T1000 (cell line): ENCODE data around the gene EPN2.

Experiments
- DNase-seq: peaks from one replicate; lab custom pipeline; 2025; ENCODE audit warnings: mixed read lengths; lab: John Stamatoyannopoulos, UW

Gene EPN2

GRCh38 chr17:19311421-19312215 is 74.5 kb downstream of the EPN2 start:
- no peak for DNase-seq

DNA sequence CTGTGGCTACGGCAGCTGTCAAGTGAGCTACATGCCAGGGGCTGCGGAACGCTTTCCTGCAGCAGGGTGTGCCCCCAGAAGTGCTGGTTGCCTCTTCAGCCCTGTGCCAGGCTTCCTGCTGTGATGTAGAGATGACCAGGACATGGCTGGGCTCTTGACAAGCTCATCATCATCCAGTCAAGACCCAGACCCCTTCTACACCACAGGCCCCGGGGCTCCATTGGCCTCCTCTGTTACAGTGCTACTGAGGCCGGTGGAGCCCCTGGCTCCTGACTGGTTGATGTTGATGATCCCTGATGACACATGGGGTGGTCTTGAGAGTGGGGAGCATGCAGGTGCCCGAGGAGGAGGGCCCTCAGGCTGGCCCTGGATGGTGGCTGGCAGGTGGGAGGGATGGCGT is 75.2 kb downstream of the EPN2 start:
- no peak for DNase-seq

- DNase-seq, result no peak
These were observed 76.0 kb downstream of the EPN2 start for GRCh38 chr17:19313066-19313745.

DNA sequence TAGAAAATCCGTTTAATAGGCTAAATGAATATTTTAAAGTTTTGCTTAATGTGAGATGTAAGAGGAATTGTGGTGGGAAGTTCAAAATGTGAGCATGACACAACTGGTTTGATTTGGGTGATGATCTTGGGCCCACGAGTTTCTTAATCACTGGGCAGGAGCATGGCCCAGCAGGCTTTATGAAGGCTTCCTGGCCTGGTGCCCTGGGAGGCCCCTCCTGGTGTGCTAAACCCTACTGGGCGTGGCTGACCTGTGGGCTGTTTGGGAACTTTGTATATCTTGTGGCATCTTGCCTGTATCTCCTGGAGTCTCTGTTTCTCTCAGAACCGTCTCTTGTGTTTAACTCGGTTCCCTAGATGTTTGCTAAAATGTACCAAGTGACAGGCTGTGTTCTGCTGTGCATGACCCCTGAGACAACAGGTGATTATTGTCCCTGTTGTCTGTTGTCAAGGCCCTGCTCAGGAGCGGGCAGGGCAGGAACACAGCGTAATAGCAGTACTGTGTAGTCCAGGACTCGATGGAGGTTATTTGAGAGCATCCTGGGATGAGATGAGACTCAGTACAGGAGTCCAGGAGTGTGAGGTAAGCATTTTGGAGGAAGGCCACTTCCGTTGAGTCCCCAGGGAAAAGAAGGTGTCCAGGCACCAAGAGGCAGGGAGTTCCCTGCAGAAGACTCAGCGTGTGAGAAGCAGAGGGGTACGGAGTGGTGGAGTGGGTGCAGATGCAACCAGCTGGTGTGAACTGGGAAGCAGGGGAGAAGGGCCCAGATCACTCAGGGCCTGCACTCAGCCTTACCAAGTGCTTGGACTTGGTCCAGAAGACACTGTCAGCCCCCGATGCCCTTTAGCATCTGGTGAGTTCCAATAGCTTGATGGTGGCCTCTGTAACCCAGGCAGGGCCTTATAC is 76.8 kb downstream of the EPN2 start:
- DNase-seq, result no peak

DNA sequence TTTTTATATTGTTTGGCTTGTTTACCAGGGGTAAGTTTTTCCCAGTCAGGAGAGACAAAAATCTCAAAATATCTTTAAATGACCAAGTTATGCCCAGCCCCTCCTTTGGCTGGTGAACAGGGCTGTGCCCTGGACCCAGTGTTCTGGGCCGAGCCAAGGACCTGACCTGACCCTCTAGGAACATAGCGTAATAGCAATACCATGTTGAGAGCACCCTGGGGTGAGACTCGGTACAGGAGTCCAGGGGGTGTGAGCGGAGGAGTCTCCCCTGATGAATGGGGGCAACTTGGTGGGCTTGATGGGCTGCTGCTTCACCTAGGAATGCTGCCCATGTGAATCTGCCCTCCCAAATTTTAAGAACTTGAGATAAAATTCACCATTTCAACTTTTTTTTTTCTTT is 77.9 kb downstream of the EPN2 start:
- no peak for DNase-seq

- DNase-seq, result no peak
These were observed 79.7 kb downstream of the EPN2 start for GRCh38 chr17:19316761-19317358.

DNA sequence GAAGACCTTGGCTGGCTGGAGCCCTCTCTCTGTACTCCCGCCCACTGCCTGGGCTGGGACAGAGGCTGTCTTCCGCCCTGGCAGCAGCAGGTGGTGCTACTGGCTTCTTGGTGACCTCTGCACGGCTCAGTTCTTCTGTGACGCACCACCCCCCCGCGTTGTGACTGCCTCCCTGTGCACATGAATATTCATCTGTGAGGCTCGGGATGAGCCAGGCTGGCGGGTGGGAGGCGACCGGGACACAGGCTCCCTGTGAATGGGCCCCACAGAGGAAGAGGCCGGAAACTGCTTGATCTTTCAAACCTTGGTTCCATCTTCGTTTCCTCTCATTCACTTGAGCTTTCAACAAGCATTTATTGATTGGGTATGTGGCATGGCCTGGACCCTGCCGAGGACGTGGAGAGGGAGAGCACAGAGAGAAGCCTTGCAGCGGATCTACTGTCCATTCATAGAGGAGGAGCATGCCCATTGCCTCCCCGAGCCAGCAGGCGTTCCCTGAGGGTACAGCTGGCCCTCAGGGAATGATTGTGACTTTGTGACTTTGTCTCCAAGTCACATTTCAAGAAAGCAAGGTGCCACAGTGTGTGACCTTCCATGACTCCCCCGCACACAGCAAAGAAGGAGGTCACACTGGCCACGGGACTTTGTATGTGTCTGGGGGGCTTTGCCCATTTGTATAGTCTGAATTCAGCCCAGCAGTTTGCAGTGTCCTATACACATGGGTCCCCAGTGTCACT is 80.4 kb downstream of the EPN2 start:
- no peak for DNase-seq

GRCh38 chr17:19318611-19319010 is 81.4 kb downstream of the EPN2 start:
- no peak for DNase-seq

DNA sequence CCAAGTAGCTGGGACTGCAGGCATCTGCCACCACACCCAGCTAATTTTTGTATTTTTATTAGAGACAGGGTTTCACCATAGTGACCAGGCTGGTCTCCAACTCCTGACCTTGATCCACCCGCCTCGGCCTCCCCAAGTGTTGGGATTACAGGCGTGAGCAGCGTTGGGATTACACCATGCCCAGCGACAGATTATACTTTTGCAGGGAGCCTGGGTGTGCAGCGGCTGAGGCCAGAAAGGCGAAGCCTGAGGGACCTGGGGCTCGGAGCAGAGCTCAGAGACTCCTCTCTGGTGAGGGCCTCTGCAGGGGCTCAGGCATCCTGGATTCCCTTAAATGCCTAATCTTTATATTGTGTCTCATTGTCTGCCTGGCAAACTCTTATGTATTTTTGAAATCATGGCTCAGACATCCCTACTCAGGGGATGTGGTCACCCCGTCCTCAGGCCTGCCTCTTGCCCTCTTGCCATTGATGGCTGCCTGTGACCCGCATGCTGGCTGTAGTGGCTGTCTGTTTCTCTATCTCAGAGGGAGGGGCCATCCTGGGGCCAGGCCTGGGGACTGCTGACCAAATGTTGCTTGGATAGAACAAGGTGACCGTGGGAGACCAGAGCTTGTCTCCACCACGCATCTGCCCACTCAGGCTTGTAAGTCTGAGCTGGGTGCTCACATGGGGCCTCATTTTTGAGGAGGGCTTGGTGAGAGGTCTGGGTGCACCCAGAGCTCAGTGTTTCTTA is 82.8 kb downstream of the EPN2 start:
- no peak for DNase-seq

GRCh38 chr17:19320876-19321275 is 83.7 kb downstream of the EPN2 start:
- DNase-seq, result no peak

DNA sequence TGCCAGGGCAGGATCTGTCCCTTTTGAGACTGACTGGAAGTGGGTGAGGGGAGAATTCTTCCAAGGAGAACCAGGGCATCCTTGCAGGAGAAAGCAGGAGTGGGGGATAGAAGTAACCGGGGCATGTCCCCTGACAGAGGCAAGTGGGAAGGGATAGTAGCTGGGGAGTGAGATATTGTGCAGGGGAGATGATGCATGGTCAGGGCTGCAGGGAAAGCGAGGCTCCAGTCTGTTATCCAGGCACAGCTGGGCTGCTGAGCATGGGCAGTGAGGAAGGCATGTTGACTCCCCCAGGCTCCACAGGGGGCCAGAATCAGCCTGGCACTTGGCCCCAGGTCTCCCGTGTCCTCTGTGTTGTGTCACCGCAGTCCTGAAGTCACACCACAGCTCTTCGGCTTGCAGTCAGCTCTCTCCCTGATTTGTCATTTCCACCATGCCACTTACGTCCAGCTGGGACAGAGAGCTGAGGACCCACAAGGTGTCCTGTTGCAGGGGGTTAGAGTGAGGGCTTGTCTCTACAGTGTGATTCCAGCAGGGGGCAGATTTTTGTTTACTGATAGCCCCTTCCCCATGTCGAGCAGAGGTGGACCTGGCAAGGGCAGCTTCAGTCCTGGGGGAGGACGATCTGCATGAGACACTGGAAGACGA is 84.4 kb downstream of the EPN2 start:
- no peak for DNase-seq

DNA sequence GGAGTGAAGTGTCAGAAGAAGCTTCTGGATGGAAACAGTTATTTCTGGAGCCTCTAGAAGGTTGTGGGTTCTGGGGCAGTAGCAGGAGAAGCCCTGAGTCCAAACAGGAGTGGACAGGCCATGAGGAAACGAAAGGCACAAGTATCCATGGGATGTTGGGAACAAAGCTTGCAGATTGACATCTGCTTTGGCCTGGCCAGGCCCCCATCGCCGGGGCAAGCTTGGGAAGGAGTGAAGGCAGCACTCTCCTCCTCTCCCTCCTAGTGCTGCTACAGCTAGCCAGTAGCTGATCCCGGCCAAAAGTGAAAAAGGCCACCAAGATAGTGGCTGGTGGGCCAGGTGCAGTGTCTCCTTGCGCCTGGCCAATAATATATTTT is 85.0 kb downstream of the EPN2 start:
- DNase-seq, result no peak

GRCh38 chr17:19322861-19323260 is 85.7 kb downstream of the EPN2 start:
- no peak for DNase-seq

- no peak for DNase-seq
These were observed 88.4 kb downstream of the EPN2 start for GRCh38 chr17:19325542-19325941.

- peak; percentile 56 for DNase-seq
These were observed 90.0 kb downstream of the EPN2 start for GRCh38 chr17:19327031-19327783.

- DNase-seq, result no peak
These were observed 91.4 kb downstream of the EPN2 start for GRCh38 chr17:19328441-19329061.

GRCh38 chr17:19329136-19329535 is 92.0 kb downstream of the EPN2 start:
- DNase-seq, result no peak

DNA sequence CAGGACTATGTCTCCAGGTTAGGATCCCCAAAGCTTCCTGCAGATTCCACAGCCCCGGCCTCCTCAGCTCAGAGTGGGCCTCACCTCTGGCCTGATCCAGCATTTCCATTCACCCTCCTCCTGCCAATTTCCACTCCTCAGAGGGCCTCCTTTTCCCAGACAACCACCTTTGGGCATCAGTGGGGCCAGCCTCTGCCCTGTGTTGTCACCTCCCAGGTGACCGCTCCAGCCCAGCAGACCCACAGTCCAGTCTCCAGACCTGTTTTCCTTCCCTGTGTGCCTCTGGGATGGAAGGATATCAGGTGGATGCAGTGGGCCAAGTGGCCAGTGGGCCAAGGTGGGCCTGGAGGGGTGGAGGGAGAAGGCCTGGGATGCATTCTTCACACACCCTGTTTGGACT is 92.7 kb downstream of the EPN2 start:
- DNase-seq, result no peak

DNA sequence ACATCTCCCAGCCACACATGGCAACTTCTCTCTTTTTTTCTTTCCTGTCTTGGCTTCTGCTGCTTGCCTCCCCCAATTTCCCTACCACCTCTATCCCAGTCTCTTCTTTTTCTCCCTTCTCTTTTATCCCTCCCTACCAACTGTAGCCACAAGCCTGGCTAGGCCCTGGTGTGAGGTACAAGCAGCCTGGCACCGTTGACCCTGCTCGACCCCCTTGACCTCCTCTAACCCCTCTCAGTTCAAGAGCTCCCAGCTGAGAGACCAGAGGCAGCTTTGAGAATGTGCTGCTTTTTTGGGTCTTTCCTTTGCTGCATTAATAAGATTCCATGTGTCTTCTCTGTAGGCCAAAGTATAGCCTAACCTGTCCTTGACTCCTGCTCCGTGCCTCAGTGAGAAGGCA is 93.1 kb downstream of the EPN2 start:
- no peak for DNase-seq
